HG02610 (cell line): Measurements from ENCODE around the gene DCUN1D1.

Experiments
- ATAC-seq: cut with Tn5 transposase; IDR thresholded peaks from one replicate; pipeline ENCODE4 v1.9.1; 2021; ENCODE audit warnings: mild to moderate bottlenecking, moderate library complexity; ENCODE audit not compliant: unreplicated experiment

The DCUN1D1 gene

DNA sequence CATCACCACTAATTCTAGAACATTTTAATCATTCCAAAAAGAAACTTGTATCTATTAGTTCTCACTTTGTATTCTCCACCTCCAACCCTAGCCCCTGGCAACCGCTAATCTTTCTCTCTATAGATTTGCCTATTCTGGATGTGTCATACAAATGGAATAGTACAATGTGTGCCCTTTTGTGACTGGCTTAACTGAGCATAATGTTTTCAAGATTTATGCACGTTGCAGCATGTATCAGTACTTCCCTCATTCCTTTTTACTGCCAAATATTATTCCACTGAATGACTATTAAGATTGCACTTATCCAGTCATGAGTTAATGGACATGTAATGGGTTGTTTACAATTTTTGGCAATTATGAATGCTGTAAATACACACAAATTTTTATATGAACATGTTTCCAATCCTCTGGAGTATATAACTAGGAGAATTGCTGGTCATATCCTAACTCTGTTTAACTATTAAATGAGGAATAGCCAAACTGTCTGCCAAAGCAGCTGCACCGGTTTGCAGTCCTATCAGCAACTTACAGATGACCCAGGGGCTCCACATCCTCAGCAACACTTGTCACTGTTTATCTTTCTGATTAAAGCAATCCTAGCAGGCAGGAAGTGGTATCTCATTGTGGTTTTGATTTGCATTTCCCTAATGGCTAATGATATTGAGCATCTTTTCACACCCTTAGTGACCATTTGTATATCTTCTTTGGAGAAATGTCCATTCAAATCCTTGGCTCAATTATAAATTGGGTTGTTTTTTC, 42.9 kb downstream of the DCUN1D1 start:
- ATAC-seq = peak; percentile 58

DNA sequence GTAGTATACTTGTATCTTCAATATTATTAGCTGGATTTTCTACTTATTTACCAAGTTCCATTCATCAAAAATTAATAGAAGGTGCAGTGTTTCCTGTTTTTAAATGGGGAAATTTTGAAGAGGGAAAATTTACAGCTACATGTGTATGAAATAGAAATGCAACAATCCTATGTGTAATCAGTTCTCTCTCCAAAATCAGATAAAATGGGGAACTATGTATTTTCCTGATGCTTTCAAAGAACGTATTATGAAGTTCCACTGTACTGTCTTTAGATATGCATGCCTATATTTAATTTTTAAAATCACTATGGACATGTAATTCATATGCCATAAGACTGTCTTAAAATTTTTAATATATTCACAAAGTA, 43.4 kb downstream of the DCUN1D1 start:
- no peak for ATAC-seq

DNA sequence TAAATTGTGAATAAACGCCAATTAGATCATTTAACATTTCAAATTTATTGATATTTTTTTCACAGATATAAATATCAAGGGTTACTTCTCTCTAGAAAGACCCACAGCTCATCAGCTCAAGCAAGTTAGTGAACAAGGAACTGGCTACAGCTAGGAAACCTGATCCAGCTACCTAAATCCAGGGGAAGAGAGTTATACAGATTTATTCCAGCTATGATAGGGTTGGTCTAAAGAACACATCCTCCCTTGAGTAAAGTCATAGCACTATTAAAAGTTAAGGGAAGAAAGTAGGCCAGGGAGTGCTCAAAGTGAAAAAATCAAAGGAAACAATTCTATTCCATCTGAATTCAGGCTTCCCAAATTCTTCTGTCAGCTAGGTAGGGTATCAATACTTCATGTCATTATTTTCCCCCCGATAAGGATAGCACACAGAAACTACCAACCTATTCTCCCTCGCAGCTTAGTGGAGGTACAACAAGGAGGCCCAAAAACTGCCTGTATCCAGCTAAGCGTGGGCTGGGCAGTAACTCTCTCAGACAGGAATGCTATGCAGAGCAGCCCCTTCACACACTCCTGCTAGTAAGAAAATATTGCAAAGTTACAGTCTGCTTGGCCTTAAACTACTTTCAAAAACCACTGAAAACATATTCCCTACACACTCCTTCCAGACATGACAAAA, 44.0 kb downstream of the DCUN1D1 start:
- ATAC-seq = no peak

DNA sequence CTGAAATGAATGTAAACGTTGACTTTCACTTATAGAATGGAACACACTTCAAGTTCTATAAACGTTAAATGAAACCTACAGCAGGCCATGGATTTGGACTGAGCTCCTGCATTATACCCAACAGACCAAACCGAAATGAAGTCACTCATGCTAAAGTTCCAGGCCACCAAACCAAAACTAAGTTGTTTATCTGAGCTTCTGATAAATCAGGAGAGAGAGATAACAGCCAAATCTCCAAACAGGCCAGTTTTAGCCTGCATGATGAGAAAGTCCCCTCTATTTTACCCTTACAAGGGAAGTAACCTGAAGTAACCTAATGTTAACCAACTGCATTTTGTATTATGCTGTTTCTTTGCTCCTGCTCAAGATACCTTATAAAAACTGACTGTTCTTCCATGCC, 44.5 kb downstream of the DCUN1D1 start:
- ATAC-seq = no peak

DNA sequence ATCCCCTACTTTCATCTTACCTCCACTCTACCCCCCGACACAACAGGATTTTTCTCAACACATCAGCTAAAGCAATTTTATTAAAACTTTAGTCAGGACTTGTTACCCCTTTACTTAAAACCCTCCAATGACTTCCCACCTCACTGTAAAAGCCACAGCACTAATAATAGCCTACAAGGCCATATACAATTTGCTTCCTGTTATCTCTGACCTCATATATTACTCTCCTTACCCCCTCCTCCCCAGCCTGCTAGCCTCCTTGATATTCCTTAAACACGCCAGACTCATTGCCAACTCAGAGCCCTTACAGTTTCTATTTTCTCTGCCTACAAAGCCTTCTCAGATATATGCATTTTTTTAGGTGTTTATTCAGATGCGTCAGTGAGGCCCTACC, 54.4 kb downstream of the DCUN1D1 start:
- peak; percentile 38 for ATAC-seq

DNA sequence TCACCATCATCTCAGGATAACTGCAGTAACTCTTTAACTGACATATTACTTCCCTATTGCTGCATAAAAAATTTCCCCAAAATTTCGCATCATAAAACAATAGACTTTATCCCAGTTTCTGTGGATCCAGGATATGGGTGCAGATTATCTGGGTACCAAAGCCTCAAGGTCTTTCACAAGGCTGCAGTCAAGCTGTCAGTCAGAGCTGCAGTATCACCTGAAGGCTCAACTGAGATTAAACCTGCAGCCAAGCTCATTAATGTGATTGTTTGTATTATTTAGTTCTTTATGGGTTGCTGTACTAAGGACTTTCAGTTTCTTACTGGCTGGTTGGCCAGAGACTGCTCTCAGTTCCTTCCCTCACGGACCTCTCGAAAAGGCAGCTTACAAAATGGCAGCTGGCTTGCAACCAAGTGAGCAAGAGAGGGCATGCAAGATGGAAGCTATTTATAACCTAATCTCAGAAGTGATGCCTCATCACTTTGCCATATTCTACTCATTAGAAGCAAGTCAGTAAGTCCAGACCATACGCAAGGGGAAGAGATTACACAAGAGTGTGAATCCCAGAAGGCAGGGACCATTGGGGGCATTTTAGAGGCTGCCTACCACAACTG, 54.9 kb downstream of the DCUN1D1 start:
- peak; percentile 96 for ATAC-seq

DNA sequence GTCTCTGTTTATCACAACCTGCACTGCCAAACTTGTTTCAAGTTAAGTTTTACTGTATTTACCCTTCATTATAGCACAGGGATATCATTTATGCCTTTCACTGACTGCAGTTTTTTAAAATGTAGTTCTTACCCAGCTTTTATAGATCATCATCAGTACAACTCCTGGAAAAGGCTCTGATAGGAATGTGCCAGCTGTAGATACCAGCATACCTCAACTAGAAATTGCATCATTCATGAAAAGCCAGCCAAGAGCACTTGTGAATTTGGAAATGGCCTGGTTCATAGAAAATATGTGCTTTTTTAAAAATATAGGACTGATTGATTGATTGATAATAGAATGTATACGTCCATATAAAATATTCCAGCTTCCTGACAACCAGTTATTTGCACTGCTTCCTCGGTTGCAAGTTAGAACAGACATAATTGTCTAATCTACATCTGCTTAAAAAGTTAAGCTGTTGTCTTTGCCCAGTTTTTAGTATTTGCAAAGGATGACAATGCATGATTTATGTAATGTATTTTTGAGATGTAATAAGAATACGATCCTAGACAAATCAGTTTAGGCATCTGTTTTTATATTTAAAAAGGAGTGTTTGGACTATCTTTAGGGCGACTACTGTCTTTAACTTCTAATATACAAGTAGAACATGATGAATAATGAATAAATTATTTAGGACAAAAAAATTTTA, 58.5 kb downstream of the DCUN1D1 start:
- ATAC-seq = no peak

DNA sequence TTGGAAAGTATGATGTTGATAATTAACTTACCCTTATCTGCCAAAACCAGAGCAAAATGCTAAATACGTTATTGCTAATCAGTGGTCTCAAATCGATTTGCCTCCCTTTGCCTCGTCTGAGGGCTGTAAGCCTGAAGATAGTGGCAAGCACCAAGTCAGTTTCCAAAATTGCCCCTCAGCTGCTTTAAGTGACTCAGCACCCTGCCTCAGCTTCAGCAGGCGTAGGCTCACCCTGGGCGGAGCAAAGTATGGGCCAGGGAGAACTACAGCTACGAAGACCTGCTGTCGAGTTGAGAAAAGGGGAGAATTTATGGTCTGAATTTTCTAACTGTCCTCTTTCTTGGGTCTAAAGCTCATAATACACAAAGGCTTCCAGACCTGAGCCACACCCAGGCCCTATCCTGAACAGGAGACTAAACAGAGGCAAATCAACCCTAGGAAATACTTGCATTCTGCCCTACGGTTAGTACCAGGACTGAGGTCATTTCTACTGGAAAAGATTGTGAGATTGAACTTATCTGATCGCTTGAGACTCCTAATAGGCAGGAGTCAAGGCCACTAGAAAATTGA, 59.7 kb downstream of the DCUN1D1 start:
- ATAC-seq = no peak

DNA sequence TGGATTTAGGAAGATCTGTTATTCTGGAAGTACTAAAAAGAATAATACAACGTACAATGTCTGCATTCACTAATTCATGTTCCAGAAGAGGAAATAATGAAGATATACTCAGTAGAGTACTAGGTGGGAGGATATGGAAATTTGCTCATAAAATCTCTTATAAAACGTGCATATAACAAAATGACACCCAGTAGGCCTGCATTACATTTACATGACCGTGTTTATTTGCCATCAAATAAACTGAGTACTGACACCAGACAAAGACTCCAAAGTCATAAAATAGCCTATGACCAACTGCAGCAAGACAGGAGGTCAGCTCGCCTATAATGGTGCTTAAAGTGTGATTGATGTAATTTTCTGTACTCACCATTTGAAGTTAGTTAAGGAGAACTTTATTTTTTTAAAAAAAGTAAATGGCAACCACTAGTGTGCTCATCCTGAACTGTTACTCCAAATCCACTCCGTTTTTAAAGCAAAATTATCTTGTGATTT, 60.4 kb downstream of the DCUN1D1 start:
- ATAC-seq = no peak

DNA sequence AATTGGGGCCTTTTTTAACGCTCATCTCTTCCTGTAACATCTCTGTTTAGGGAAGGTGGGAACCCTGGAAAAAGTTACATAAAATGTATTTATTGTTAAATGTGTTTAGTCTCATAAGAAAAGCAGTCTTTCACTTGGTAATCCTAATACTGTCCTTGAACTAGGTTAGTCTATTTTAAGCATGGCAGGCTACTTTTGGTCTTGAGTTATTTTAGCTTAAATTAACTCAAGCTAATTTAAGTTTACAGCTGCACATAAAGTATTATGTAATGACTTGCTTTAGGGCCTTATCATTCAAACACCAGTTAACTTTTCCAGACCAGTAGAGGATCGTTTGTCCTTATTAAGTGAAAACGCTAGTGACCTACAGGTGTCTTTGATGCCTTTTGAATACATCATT, 63.2 kb downstream of the DCUN1D1 start:
- no peak for ATAC-seq

DNA sequence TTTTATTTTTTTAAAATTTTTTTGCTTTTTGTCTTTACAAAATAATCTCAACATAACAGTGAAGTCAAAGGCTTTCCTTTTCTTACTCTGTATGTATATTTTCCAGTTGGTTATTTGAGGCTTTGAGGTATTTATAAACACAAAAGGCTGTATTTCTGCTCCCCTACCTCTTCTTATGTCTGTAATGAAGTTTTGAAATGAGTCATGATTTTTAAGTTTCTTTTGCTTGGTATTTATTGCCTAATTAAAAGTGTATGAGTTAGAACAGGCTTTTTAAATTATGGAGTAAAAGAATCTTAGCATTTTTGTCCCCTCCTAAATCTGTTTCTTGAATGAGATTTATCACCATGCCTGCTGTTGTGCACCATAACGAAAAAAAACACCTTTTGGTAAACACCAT, 66.0 kb downstream of the DCUN1D1 start:
- peak; percentile 56 for ATAC-seq

DNA sequence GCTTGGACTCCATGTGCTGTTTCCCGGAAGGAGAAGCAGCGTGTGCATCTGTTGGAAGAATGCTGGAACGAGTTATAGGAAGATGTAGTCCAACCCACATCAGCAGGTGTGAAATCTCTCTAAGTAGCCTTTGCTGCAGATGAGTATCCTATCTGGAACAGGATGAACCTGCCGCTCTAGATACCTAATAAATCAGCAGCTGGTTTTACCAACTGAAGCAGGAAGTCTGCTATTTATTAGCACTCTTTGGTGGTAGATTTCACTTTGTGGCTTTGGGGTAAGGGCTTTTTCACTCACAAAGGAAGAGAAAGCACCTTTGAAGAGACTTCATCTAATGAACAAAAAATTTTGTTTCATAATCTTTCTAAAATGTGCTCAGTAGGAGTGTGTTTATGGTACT, 66.4 kb downstream of the DCUN1D1 start:
- peak; percentile 92 for ATAC-seq

DNA sequence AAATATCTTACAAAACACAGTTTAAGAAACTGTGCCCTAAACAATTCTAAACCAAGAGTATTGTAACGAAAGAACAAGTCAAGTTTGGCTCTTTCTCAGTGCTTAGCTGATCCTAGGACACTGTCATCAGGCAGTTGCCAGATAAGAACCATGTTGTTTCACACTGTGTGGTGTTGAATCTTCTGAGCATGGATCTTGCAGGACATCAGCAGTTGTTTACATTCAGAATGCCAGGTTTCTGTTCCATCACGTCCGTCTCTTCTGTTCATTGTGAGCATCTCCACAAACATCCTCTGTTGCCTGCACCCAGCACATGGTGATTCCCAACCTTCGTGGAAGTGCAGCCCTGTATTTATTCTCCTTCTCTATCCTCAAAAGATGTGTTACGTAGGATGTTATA, 67.9 kb downstream of the DCUN1D1 start:
- no peak for ATAC-seq

DNA sequence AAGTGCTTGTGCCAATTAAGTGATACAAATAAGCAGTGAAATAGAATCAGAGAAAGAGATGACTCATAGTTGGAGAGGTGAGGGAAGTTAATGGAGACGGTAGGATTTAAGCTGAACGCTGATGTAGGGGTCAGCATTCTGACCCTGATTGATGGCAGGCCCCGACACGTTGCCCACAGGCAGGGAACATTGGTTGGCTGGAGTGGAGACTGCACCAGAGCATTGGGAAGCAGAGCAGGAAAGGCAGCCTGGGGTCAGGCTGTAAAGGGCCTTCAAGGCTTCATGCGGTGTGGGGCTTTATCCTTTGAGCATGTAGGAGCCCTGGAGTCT, 68.6 kb downstream of the DCUN1D1 start:
- ATAC-seq = no peak

DNA sequence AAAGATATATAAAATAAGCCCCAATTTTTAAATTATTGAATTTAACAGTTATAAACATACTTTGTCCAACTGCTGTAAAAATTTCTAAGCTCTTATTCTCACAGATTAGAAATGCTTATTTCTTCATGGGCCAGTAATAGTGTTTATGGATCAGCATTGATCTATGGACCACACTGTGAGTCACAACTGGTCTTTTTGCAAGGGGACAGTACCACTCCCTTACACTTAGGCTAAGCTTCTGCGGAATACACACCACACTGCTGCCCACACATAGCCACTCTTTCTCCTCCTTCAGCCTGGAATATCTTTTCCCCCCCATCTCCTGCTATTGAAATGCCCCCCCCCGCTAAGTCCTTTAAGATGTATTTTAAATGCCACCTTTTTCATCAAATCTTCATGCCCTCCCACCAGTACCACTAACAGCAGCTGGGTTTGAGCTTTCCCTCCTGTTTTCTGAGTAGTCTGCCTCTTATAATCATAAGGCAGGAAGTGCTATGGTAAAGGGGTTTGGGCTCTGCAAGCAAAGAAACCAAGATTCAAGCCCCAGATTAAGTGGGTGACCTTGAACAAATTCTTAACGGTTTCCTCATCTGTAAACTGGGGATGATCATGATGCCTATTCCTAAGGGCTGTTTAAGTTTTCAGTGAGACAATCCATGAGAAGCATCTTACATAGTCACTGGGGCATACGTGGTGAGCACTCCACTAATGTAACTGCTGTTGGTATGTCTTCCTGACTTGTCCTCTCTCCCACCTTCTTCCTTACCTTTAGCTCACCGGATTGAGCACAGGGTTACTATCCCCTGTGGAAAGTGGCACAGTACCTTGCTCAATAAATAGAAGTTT, 69.2 kb downstream of the DCUN1D1 start:
- no peak for ATAC-seq

DNA sequence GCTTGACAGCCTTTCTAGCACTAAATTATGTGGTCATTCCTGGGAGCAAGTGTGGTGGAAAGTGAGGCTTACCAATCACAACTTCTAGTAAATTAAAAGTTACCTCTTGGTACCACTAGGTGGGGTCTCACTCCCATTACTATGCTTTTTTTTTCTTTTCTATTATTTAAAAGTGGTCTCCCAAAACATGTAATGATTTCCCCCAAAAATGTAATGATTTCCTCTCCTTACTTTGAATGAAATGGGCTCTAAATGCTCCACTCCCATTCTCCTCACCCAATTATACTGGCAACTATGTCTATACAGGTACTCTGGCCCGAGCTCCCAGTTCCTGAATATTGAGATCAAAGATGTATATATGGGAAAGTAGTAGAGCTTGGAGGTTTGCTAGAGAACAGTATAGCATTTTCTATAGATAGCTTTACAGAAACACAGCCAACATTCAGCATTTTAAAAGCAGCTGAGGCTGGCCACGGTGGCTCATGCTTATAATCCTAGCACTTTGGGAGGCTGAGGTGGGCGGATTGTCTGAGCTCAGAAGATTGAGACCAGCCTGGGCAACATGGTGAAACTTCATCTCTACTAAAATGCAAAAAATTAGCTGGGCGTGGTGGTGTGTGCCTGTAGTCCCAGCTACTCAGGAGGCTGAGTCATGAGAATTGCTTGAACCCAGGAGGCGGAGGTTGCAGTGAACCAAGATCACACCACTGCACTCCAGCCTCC, 70.9 kb downstream of the DCUN1D1 start:
- no peak for ATAC-seq

DNA sequence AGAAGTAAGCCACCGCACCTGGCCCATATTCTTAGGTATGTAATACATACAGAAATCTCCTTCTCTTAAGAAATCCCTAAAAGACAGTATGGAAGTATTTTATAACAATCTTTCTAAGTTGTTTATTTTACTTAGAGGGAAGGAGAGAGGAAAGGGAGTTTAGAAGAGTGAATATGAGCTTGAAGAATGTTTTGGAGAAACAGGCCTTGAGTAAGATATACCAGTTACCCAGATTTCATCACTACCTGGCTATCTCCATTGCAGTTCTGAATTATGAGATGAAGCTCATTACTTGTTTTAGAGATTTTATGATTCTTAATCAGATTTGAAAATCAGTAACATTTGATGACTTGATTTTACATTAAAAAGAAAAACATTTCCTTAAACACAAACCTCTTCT, 71.9 kb downstream of the DCUN1D1 start:
- no peak for ATAC-seq

DNA sequence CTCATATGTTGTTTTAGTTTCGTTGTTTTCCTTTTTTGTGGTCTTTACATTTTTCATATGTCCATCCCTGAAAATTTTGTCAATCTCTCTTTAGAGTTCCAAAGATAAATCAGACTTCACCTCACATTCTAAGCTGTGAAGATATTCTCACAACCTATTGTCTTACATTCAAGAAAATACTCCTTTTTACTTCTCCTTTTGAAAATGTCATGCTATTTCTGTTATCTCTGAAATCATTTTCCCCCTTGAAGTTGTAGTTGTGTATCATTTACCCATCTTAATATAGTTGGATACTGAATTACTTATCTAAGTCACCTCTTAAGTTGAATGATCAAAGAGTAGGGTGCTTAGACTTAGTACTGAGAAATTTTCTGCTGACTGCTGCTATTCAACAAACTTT, 74.3 kb downstream of the DCUN1D1 start:
- ATAC-seq = no peak

DNA sequence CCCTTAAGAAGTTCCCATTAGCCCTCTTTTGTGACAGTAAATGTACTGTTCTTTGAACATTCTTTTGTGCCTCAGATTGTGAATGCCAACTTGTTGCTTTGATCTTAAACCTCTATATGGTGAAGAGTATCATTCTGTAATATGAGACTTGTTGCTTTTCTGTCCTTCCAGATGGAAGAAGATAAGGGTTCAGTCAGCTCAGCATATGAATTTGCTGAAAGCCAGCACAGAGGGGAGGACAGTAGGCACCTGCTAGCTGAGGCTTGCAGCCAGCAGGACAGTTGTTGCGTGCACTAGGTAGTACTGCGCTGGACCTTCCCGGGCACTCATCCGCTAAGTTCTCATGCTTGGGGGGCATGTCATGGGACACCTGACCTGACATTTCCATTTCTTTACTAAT, 74.7 kb downstream of the DCUN1D1 start:
- no peak for ATAC-seq

DNA sequence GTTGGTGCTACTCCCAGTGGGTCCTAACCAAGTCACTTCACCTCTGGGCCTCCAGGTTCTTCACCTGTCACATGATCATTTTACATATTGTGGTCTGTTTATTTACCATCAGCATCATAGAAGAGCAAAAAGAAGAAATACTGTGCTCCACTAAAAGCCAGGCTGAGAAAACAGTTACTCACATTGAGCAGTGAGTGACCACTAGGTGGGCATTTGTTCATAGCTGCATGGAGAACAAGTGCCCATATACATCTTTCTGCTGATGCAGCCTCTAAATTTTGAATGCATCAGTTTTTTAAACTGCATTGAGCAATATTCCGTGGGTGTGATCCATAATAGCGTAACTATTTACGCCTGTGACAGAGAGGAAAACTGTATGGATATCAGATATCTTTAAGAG, 76.2 kb downstream of the DCUN1D1 start:
- ATAC-seq = no peak
